Uterus (tissue), 2 donors: Measurements from ENCODE around the gene RBFOX2.

Source experiments
- CTCF ChIP-seq, 4 experiments: fragments of 200-600 bp in 2 of 4; fragments of 450-650 bp in 2 of 4; sonication (generic) in 2 of 4; IDR thresholded peaks; one replicate each; pipeline ENCODE4 v1.5.1; 2016 to 2019; ENCODE audit warnings: antibody characterized with exemption in 4 of 4, mild to moderate bottlenecking in 2 of 4, moderate library complexity in 1 of 4
- POLR2A ChIP-seq, 2 donors: fragments of 450-650 bp; IDR thresholded peaks; one replicate each; pipeline ENCODE4 v1.6.1; 2016; ENCODE audit warnings: antibody characterized with exemption in 2 of 2, mild to moderate bottlenecking in 1 of 2, moderate library complexity in 1 of 2

GRCh38 chr22:36022697-36023096, 5.9 kb downstream of the RBFOX2 start:
- TF ChIP-seq CTCF (IDR thresholded peaks at IDR 0.05) (no peak), POLR2A (IDR thresholded peaks at IDR 0.05) (no peak)
